DOHH2 (cell line): ENCODE measurements around the gene NCSTN.

ENCODE experiments used
- H3F3A ChIP-seq: fragments of 200-600 bp; sonication (generic), shearing (Covaris generic); 2 replicates; pipeline ENCODE4 v1.6.0; 2016; ENCODE audit warnings: antibody characterized with exemption, mild to moderate bottlenecking; ENCODE audit not compliant: control insufficient read depth, insufficient read depth
- H3K27ac ChIP-seq: fragments of 200-600 bp; sonication (generic); 2 replicates; pipeline ENCODE4 v1.5.1; 2014; ENCODE audit warnings: low read depth, mild to moderate bottlenecking, low read length, moderate library complexity
- H3K27me3 ChIP-seq: fragments of 200-600 bp; sonication (generic); 2 replicates; pipeline ENCODE4 v1.6.1; 2014; ENCODE audit warnings: mild to moderate bottlenecking, low read length, mixed read lengths; ENCODE audit not compliant: control insufficient read depth
- H3K36me3 ChIP-seq: fragments of 200-600 bp; sonication (generic); 2 replicates; pipeline ENCODE4 v1.6.1; 2014; ENCODE audit warnings: mild to moderate bottlenecking, low read length, moderate library complexity, mixed read lengths; ENCODE audit not compliant: control insufficient read depth
- H3K4me1 ChIP-seq: fragments of 200-600 bp; sonication (generic); 2 replicates; pipeline ENCODE4 v1.6.1; 2014; ENCODE audit warnings: mild to moderate bottlenecking, low read length, mixed read lengths; ENCODE audit not compliant: control insufficient read depth
- H3K4me2 ChIP-seq: fragments of 200-600 bp; sonication (generic); 2 replicates; pipeline ENCODE4 v1.6.0; 2014; ENCODE audit warnings: mild to moderate bottlenecking, low read length, moderate library complexity
- H3K4me3 ChIP-seq: fragments of 200-600 bp; sonication (generic); 2 replicates; pipeline ENCODE4 v1.5.1; 2014; ENCODE audit warnings: mild to moderate bottlenecking, low read length, mixed read lengths
- H3K79me2 ChIP-seq: fragments of 200-600 bp; sonication (generic); 2 replicates; pipeline ENCODE4 v1.6.1; 2014; ENCODE audit warnings: mild to moderate bottlenecking, low read length, mixed read lengths; ENCODE audit not compliant: control insufficient read depth
- H3K9me2 ChIP-seq: fragments of 200-600 bp; sonication (generic); replicated peaks from 2 replicates; pipeline ENCODE4 v1.6.1; 2014; ENCODE audit warnings: mild to moderate bottlenecking, low read length, mixed read lengths; ENCODE audit not compliant: control insufficient read depth
- H3K9me3 ChIP-seq: fragments of 200-600 bp; sonication (generic); 2 replicates; pipeline ENCODE4 v1.6.1; 2014; ENCODE audit warnings: antibody characterized with exemption, low read length, mixed read lengths; ENCODE audit not compliant: control insufficient read depth, insufficient read depth
- H4K20me1 ChIP-seq: fragments of 200-600 bp; sonication (generic); 2 replicates; pipeline ENCODE4 v1.6.0; 2014; ENCODE audit warnings: low read depth, mild to moderate bottlenecking, antibody characterized with exemption, low read length, moderate library complexity; ENCODE audit not compliant: control insufficient read depth, insufficient read depth
- EZH2phosphoT487 ChIP-seq: fragments of 200-600 bp; sonication (generic); IDR thresholded peaks from 2 replicates; pipeline ENCODE4 v1.6.1; 2017; ENCODE audit warnings: borderline replicate concordance, mild to moderate bottlenecking, antibody characterized with exemption, low read length, moderate library complexity, mixed read lengths
- TF ChIP-seq, protein P1 (sequence below): fragments of 200-600 bp; sonication (generic); IDR thresholded peaks from one replicate; pipeline ENCODE4 v1.5.1; 2014; ENCODE audit warnings: antibody characterized with exemption, mild to moderate bottlenecking, low read depth, low read length; ENCODE audit not compliant: poor library complexity, severe bottlenecking

The NCSTN gene

DNA sequence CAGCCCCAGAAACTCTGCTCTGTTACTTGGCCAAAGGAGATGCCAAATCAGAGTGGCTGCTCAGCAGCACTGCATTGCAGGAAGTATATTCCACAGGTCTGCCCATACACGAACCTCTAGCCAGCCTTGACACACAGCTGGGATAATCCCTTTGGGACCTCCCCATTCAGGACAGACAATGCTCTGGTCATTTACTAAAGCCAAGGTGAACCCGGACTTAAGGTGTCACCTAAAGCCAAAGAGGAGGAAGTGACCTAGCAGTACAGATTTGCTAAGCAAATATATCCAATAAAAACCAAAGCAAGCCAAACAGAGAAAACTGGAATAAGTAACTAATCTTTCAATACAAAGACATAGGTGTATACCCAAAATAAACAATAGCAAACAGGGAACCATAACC is 27.8 kb upstream of the NCSTN start:
- H3K9me2 ChIP-seq, result no peaks in the 10 kb centered on the region
- no peaks in the 10 kb centered on the region for H3K4me1 ChIP-seq
- H3K36me3 ChIP-seq, result peaks cover 89% of the 10 kb centered on the region
- H3K4me2 ChIP-seq, result no peak overlapping the region
- no peaks in the 10 kb centered on the region for H3K27me3 ChIP-seq
- no peaks in the 10 kb centered on the region for H3K9me3 ChIP-seq
- no peak overlapping the region for H3K27ac ChIP-seq
- TF ChIP-seq EZH2phosphoT487, result no peak
- TF ChIP-seq, protein P1, sequence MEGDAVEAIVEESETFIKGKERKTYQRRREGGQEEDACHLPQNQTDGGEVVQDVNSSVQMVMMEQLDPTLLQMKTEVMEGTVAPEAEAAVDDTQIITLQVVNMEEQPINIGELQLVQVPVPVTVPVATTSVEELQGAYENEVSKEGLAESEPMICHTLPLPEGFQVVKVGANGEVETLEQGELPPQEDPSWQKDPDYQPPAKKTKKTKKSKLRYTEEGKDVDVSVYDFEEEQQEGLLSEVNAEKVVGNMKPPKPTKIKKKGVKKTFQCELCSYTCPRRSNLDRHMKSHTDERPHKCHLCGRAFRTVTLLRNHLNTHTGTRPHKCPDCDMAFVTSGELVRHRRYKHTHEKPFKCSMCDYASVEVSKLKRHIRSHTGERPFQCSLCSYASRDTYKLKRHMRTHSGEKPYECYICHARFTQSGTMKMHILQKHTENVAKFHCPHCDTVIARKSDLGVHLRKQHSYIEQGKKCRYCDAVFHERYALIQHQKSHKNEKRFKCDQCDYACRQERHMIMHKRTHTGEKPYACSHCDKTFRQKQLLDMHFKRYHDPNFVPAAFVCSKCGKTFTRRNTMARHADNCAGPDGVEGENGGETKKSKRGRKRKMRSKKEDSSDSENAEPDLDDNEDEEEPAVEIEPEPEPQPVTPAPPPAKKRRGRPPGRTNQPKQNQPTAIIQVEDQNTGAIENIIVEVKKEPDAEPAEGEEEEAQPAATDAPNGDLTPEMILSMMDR, result no peak
- no peaks in the 10 kb centered on the region for H4K20me1 ChIP-seq
- peaks cover 22% of the 10 kb centered on the region for H3K79me2 ChIP-seq
- H3K4me3 ChIP-seq, result no peak overlapping the region
- H3F3A ChIP-seq, result no peaks in the 10 kb centered on the region

GRCh38 chr1:160322831-160323230 is 20.4 kb upstream of the NCSTN start:
- H3K9me3 ChIP-seq, result no peaks in the 10 kb centered on the region
- no peak overlapping the region for H3K27ac ChIP-seq
- H3K79me2 ChIP-seq, result peaks cover 23% of the 10 kb centered on the region
- peaks cover 2% of the 10 kb centered on the region; the same call in 1 of the 2 replicates for H3F3A ChIP-seq
- H4K20me1 ChIP-seq, result no peaks in the 10 kb centered on the region
- no peak overlapping the region for H3K4me2 ChIP-seq
- no peaks in the 10 kb centered on the region for H3K27me3 ChIP-seq
- H3K4me1 ChIP-seq, result no peaks in the 10 kb centered on the region
- H3K9me2 ChIP-seq, result no peaks in the 10 kb centered on the region
- TF ChIP-seq, protein P1, result no peak
- TF ChIP-seq EZH2phosphoT487, result no peak
- H3K4me3 ChIP-seq, result no peak overlapping the region
- H3K36me3 ChIP-seq, result peaks cover 84% of the 10 kb centered on the region

DNA sequence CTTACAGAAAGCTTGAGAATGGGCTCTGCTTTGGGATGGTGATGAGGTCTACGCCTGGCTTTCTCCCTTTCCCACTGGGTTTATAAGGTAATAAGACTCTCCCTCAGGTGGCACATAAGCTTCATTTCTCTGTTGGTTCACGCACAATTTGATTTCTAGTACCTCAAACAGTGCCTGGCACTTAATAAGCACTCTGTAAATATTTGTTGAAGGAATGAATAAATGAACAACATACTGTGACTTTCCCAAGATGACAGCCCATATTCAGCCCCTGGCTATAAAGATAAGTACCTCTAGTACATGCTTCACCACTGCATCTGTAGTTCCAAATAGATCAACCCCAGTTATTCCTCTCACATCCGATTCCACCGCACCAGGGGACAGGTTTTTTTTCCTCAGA is 17.9 kb upstream of the NCSTN start:
- TF ChIP-seq, protein P1, result no peak
- TF ChIP-seq EZH2phosphoT487, result no peak
- Histone ChIP-seq H3K4me3 (no peak overlapping the region), H3K79me2 (peaks cover 10% of the 10 kb centered on the region), H3K4me1 (no peaks in the 10 kb centered on the region), H3K27me3 (no peaks in the 10 kb centered on the region), H3K9me3 (no peaks in the 10 kb centered on the region), H3K27ac (no peak overlapping the region), H3K9me2 (no peaks in the 10 kb centered on the region), H3F3A (peaks cover 4% of the 10 kb centered on the region; the same call in 1 of the 2 replicates), H3K36me3 (peaks cover 86% of the 10 kb centered on the region), H3K4me2 (no peak overlapping the region), H4K20me1 (no peaks in the 10 kb centered on the region)

DNA sequence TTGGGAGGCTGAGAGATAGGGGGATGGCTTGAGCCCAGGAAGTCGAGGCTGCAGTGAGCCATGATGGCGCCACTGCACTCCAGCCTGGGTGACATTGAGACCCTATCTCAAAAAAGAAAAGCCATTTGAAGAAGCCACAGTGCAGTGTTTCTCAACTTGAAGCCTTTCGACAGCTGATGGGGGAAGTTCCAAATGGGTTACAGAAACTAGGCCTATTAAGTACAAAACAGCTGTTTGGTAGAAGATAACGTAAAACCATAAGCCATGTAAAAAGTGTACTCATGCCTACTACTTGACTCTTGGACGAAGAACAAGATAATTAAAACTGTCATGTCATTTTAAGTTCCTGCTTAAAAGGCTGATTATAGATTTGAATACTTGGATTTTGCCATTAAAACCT is 16.8 kb upstream of the NCSTN start:
- no peak overlapping the region for H3K27ac ChIP-seq
- TF ChIP-seq EZH2phosphoT487, result no peak
- TF ChIP-seq, protein P1, result no peak
- no peaks in the 10 kb centered on the region for H3K9me2 ChIP-seq
- peaks cover under 1% of the 10 kb centered on the region for H3K79me2 ChIP-seq
- no peaks in the 10 kb centered on the region for H3K9me3 ChIP-seq
- no peak overlapping the region for H3K4me2 ChIP-seq
- H3K36me3 ChIP-seq, result peaks cover 88% of the 10 kb centered on the region
- H3K4me1 ChIP-seq, result no peaks in the 10 kb centered on the region
- H3K27me3 ChIP-seq, result no peaks in the 10 kb centered on the region
- no peak overlapping the region for H3K4me3 ChIP-seq
- peaks cover 2% of the 10 kb centered on the region; the same call in 1 of the 2 replicates for H3F3A ChIP-seq
- H4K20me1 ChIP-seq, result no peaks in the 10 kb centered on the region
